Subcutaneous adipose tissue (tissue), 4 donors: ENCODE measurements around the gene ATXN7L1. TPM values are rescaled to one million over a fixed set of nuclear protein-coding genes. Genes with fewer than 3 reads are reported as not detected.

ENCODE experiments used
- total RNA-seq, 4 donors: library from RNA; depleted of rRNA; stranded (reverse); fragments of >200 nt; gene quantifications; one replicate each; pipeline ENCODE4 v1.1.0, GENCODE V29; 2016
- TF ChIP-seq, protein P1 (sequence below): fragments of 450-650 bp; IDR thresholded peaks from one replicate; pipeline ENCODE4 v1.5.1; 2016; ENCODE audit warnings: low read depth, mild to moderate bottlenecking, control low read depth, antibody characterized with exemption, moderate library complexity

The ATXN7L1 gene
- total RNA-seq, 4 donors from 2014 or later: 11.5 to 29.2 (median 13.3) TPM

DNA sequence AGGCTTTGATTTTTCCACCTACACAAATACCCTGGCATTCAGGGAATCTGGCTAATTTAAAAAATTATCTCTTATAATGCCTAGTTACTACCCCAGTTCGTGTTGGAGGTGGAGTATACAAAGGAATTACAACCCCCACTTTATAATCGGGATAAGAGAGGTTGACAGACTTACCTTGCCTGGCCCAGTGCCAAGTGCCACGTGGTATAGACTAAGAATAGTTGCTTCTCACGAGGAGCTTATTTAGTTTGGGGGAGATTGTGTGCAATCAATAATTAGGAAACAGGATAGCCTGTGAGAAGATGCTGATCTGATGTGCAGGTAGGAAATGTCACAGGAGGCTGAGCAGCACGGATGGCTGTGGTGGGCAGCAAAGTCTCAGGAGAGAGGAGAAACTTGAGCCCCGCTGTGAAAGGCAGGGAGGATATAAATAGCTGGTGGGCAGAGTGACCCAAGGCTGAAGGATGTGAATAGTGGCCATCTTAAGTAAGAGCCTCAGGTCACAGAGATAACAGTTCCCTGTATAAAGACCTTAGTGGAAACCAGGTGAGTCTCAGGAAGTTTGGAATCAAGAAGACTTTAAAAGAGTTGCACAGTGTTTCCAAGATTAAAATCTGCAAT, 11.3 kb upstream of the ATXN7L1 start:
- TF ChIP-seq, protein P1, sequence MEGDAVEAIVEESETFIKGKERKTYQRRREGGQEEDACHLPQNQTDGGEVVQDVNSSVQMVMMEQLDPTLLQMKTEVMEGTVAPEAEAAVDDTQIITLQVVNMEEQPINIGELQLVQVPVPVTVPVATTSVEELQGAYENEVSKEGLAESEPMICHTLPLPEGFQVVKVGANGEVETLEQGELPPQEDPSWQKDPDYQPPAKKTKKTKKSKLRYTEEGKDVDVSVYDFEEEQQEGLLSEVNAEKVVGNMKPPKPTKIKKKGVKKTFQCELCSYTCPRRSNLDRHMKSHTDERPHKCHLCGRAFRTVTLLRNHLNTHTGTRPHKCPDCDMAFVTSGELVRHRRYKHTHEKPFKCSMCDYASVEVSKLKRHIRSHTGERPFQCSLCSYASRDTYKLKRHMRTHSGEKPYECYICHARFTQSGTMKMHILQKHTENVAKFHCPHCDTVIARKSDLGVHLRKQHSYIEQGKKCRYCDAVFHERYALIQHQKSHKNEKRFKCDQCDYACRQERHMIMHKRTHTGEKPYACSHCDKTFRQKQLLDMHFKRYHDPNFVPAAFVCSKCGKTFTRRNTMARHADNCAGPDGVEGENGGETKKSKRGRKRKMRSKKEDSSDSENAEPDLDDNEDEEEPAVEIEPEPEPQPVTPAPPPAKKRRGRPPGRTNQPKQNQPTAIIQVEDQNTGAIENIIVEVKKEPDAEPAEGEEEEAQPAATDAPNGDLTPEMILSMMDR: no peak

DNA sequence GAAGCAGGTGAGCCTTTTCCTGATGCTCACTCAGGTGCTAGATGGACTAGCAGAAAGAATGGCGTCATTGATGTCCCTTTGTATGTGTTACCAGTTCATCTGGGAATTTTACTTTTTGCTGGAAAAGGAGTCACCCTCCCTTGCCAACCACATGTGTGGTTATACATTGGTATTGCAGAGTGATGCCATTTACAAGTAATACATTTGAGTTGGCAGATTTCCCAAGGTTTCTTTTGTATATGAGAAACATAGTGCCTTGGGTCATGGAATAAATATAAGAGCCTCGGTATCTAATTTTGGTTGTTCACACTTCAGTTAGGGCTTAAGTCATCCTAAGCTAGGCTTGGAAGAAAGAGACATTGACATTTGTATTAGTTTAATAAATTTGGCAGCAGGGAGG, 10.4 kb upstream of the ATXN7L1 start:
- TF ChIP-seq, protein P1: no peak

DNA sequence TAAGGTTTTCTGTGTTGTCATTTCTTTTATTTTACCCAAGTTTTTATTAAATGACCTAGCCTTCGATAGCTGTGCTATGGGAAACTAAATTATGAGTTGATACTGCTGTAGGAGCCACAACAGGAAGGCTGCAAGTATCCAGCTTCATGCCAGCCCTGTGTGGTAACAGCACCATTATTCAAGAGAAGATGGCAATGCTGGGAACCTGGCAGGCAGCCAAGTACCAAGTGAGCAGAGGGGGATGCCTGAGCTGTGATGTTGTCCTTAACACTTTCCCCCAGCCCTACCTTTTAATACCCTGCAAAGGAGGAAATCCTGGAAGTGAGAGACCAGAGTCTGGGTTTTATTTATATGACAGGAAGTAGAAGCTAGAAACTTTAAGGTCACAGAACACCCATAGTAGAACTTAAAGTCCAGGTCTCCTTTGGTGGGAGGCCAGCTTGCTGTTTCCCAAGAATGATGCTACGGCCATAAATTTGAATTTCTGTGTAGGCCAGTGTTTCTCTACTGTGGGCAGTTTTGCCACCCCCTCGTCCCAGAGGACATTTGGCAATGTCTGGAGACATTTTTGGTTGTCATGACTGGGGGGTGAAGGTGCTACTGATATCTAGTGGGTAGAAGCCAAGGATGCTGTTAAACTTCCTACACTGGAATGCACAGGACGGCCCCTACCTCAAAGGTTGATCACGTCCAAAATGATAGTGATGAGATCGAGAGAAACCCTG, 9.2 kb upstream of the ATXN7L1 start:
- TF ChIP-seq, protein P1: no peak

DNA sequence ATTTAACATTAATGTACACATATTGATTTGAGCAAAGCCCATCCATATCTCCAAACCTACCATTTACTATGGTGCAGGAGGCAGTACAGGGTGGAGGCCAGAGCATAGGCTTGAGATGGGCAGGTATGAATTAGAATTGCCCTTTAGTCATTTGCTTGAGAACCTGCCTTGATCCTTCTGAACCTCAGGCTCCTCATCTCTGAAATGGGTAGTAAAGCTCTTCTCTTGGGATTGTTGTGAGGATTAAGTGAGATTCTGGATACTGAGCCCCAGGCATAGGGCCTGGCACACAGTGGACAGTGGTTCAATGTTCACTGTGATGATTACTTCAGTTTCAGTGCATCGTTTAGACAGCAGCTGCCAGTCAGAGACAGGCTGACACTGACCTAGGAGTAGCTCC, 5.0 kb upstream of the ATXN7L1 start:
- TF ChIP-seq, protein P1: no peak

DNA sequence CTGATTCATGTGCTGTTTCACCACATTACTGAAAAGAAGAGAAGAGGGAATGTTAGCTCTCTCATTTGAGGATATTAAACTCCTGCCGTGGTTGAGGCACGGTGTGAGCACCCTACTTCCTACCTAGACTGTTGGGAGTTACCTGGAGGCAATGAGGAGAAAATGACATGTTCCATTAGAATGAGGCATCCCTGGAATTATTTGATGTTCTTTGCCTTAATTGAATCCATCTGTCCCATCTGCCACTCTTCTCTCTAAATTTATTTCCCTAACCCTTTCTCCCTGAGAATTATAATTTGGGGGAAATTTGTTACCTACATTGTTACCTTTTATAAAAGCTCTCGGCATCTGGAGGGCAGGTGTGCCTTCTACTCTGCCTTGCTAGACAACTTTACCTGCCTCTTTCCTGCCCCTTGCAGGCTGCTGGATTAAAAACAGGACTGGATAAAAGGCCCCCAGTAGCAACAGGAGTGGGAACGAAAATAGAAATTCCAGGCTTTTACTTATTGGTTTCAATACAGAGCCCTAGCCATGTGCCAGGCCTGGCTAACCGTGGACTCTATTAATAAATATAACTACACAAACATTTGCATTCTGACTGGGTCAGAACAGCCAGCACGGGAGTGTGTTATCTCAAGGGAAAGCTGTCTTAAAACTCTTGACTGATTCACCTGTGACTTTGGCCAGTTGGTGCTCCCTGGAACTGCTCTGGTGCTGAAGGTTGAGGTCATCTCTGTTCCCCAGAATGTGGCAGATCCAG, 4.4 kb upstream of the ATXN7L1 start:
- TF ChIP-seq, protein P1: no peak

DNA sequence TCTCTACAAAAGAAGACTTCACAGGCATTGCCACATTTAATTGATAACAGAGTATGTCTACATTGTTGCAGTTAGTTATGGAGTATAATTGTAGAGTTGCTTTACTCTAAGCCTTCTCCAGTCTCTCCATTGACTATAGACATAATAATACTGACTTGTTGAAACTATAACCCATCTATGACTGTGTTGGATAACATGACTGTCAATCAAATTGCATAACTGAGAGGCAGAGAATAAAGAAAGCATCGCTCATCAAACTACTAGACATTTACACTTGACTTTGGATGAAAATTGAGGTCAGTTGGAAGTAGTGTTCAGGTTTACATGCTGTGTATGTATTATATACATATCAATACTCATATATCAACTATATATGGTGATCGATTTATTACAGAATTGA, 3.4 kb upstream of the ATXN7L1 start:
- TF ChIP-seq, protein P1: no peak
